Adrenal gland (tissue), 12 donors: Measurements from ENCODE around the gene WBP1. TPM values are rescaled to one million over a fixed set of nuclear protein-coding genes. Genes with fewer than 3 reads are reported as not detected.
A peak's percentile ranks its signal among the peaks of the same experiment; 100 is the strongest.

Source experiments
- DNase-seq, 7 donors: peaks; one replicate each; pipeline ENCODE4 v3.0.0-alpha.2; 2019 to 2020
- H3K27ac ChIP-seq, 5 donors: fragments of 200-600 bp; sonication (generic) in 4 of 5; 1 replicate in 3 of 5; 2 replicates in 2 of 5; pipeline versions ENCODE4 v1.5.1 to v1.8.0; 2016 to 2020; ENCODE audit warnings: mild to moderate bottlenecking in 1 of 5
- H3K27me3 ChIP-seq: fragments of 200-600 bp; 2 replicates; pipeline ENCODE4 v1.8.0; 2021
- H3K36me3 ChIP-seq, 2 donors: fragments of 200-600 bp; replicated peaks in 1 of 2; 1 replicate in 1 of 2; 2 replicates in 1 of 2; pipeline versions ENCODE4 v1.5.1 to v1.8.0; 2018 to 2022
- H3K4me1 ChIP-seq, 2 donors: fragments of 200-600 bp; replicated peaks in 1 of 2; 1 replicate in 1 of 2; 2 replicates in 1 of 2; pipeline versions ENCODE4 v1.5.1 to v1.8.0; 2018 to 2021
- H3K4me3 ChIP-seq, 4 donors: fragments of 200-600 bp; sonication (generic) in 3 of 4; one replicate each; pipeline ENCODE4 v1.5.1; 2016 to 2018
- H3K9me3 ChIP-seq, 3 donors: fragments of 200-600 bp; sonication (generic) in 1 of 3; replicated peaks in 1 of 3; 1 replicate in 2 of 3; 2 replicates in 1 of 3; pipeline versions ENCODE4 v1.5.1 to v1.8.0; 2016 to 2021
- POLR2A ChIP-seq, 2 donors: fragments of 450-650 bp; IDR thresholded peaks; one replicate each; pipeline ENCODE4 v1.6.1; 2017; ENCODE audit warnings: antibody characterized with exemption in 2 of 2, mild to moderate bottlenecking in 2 of 2, moderate library complexity in 1 of 2
- WGBS, 4 donors: extraction: QIAGEN DNeasy Blood & Tissue Kit in 2 of 4; methylation state at CpG; one replicate each; pipeline versions ENCODE4 v1.1.5 to v1.1.7; 2013 to 2017; 5-methylcytosine and 5-hydroxymethylcytosine counted together
- intact Hi-C, 2 donors: fragments of 100-400 bp; cut with DNase I; formaldehyde crosslinking; loops; one replicate each; pipeline versions ENCODE4 v1.14.1 to v1.15.0; 2022 to 2023
- polyA plus RNA-seq, 3 donors: library from polyadenylated mRNA; stranded (reverse); fragments of 200-250 nt in 2 of 3; fragments of 350-450 nt in 1 of 3; fragmentation: Illumina TruSeq in 1 of 3; extraction: RNeasy Lipid Tissue Mini Kit (QIAGEN cat#74804) in 1 of 3; gene quantifications; one replicate each; pipeline ENCODE4 v1.2.3, GENCODE V29; 2013 to 2014
- total RNA-seq, 9 donors: library from RNA; depleted of rRNA in 4 of 9; stranded (reverse); fragments of >200 nt in 4 of 9; fragments of 120-200 nt in 1 of 9; fragmentation: NEBNext Ultra II Directional in 1 of 9; extraction: Animal tissue kit (Norgen Biotek cat#: 25700) in 1 of 9; gene quantifications; one replicate each; pipeline versions ENCODE4 v1.1.0 to v1.2.4, GENCODE V29; 2013 to 2023
- TF ChIP-seq, protein P1 (sequence below), 6 experiments: fragments of 450-650 bp in 4 of 6; fragments of 200-600 bp in 2 of 6; sonication (generic) in 1 of 6; IDR thresholded peaks; 1 replicate in 5 of 6; 2 replicates in 1 of 6; pipeline versions ENCODE4 v1.5.1 to v1.8.0; 2016 to 2021; ENCODE audit warnings: antibody characterized with exemption in 6 of 6, mild to moderate bottlenecking in 2 of 6, moderate library complexity in 1 of 6
- donor health status: healthy with polysubstance abuse.
- donor health status: Bipolar disorder and iron deficiency.
- donor health status: DM: yes; HTN: yes; CAD: no.
- donor health status: DM: no; HTN: no; CAD: no.
- donor health status: DM: no; HTN: no; CAD: no.
- donor health status: DM: yes; HTN: yes; CAD: no.

Gene WBP1
- total and polyA plus RNA-seq, 12 donors, result 56.9 to 267 (median 115) TPM

DNA sequence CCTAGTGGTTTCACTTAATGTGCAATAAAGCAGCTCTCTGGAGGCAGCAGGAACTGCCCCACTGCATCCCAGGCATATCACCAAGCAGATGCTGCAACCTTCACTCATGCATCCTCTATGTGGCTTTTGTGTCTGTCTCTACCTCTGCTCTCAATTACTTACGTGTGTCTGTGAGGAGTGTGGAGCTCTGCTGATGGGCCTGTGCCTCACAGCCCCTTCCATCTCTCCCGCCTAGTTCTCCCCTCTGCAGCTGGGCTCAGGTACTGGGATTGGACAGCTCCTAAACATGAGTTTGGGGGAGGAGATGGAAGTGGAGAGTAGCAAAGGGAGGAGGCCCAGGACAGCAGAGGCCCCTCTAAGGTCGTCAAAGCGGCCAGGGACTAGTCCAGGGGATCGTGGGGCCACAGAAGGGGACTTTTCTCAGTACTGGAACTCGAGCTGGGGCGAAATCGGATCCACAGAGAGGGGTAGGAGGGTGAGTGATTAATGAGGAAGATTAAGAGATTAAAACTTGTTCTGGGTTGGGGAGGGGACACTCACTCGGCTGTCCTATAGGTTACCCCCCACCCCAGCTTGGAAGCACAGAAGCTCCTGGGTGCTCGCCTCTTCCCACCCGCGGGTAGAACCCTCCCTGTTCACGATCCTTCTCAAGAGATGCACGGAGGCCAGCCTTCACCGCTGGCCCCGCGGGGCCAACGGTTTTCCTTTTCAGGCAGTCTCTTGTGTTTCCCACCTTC is 43.3 kb downstream of the WBP1 start:
- 78 to 87% (median 79%) methylated on average over 18 of the region's 18 CpGs for WGBS, 4 donors
- H3K9me3 ChIP-seq, result no peaks in the 10 kb centered on the region
- no peak overlapping the region for H3K27ac ChIP-seq
- H3K4me3 ChIP-seq, result no peak overlapping the region
- no peak for TF ChIP-seq POLR2A (IDR thresholded peaks at IDR 0.05)
- H3K36me3 ChIP-seq, result peaks cover 0 to 12% of the 10 kb centered on the region in 2 donors
- peaks cover 15 to 60% of the 10 kb centered on the region in 2 donors for H3K4me1 ChIP-seq
- no peak for DNase-seq
- intact Hi-C loops, result no loop called here
- H3K27me3 ChIP-seq, result peaks cover 39% of the 10 kb centered on the region

DNA sequence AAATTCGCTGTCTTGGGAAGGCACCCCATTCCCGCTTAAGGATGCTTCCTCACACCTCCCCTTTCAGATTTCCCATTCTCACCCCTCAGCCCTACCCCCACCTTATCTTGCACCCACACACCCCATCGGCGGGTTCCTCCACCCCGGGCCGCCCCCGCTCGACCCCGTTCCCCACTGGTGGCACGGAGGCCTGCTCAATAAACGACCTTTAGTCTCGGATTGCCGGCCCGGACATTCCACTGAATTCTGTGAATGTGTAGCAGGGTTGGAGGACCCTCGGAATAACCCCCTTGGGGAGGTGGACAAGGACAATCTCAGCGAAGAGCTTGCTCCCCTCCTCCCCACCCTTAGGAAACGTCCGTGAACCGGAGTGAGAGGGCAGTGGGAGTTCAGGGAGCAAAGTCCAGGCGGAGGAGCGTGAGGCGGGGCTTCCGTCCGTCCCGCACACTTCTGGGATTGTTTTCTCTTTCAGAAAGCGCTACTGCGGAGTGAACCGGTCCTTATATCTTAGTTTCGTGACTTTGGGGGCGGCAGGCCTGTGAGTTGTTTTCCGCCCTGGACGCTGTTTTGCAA is 44.0 kb downstream of the WBP1 start:
- WGBS, 4 donors, result 24 to 43% (median 31%) methylated on average over 32 of the region's 32 CpGs

DNA sequence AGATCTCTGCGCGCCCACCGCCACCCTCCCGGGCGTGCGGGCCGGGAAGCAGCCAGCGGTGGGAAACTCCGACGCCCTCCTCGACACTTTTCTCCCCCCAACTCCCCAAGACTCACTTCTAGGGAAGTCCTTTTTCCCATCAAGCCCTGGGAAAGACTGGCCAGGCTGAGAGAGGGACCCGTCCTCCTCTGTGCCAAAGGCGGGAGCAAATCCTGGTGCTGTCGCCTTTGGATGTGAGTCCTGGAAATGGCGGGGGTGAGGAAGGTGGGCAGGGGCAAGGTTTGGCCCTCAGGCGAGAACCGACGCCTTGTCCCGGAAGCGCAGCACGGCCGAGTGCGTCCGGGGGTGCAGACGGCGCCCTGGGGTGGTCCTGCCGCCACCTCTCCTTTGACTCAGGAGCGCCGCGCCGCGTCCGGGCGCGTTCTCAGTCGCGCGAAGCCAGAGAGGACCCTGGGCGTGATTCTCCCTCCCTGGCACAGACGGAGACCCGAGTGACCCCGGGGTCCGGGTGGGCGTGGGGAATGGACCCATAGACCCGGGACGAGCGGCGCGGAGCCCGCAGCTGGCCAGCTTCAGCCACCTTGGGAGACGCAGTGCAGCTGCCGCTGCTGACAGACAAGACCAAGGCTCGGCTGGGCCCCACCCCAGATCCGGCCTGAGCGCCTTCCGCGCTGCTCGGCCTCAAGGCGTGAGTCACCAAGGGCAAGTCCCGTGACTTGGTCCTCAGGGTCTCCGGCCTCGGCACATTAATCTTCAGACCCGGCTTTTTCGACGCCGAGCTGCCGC is 44.7 kb downstream of the WBP1 start:
- Histone ChIP-seq H3K36me3 (peaks cover 0 to 12% of the 10 kb centered on the region in 2 donors), H3K27ac (peak overlapping the region in 3 of 5 donors; percentile 34 to 83 (median 50)), H3K9me3 (no peaks in the 10 kb centered on the region), H3K27me3 (peaks cover 33% of the 10 kb centered on the region), H3K4me3 (peak overlapping the region in 2 of 4 donors; percentile 34 to 68), H3K4me1 (peaks cover 18 to 60% of the 10 kb centered on the region in 2 donors)
- TF ChIP-seq, protein P1, sequence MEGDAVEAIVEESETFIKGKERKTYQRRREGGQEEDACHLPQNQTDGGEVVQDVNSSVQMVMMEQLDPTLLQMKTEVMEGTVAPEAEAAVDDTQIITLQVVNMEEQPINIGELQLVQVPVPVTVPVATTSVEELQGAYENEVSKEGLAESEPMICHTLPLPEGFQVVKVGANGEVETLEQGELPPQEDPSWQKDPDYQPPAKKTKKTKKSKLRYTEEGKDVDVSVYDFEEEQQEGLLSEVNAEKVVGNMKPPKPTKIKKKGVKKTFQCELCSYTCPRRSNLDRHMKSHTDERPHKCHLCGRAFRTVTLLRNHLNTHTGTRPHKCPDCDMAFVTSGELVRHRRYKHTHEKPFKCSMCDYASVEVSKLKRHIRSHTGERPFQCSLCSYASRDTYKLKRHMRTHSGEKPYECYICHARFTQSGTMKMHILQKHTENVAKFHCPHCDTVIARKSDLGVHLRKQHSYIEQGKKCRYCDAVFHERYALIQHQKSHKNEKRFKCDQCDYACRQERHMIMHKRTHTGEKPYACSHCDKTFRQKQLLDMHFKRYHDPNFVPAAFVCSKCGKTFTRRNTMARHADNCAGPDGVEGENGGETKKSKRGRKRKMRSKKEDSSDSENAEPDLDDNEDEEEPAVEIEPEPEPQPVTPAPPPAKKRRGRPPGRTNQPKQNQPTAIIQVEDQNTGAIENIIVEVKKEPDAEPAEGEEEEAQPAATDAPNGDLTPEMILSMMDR (IDR thresholded peaks at IDR 0.05), result no peak
- TF ChIP-seq POLR2A (IDR thresholded peaks at IDR 0.05), result no peak
- intact Hi-C loops, result no loop called here
- peak; percentile 70 to 86 (median 80) for DNase-seq
- WGBS, 4 donors, result 2 to 13% (median 7%) methylated on average over 25 to 67 of the region's 67 CpGs

More for the DNA sequence above, 44.0 kb downstream of the WBP1 start:
- intact Hi-C loops, result no loop called here
- H3K27ac ChIP-seq, result peak overlapping the region in 2 of 5 donors; percentile 50 to 83
- H3K9me3 ChIP-seq, result no peaks in the 10 kb centered on the region
- H3K36me3 ChIP-seq, result peaks cover 0 to 12% of the 10 kb centered on the region in 2 donors
- DNase-seq, result no peak
- peaks cover 19 to 65% of the 10 kb centered on the region in 2 donors for H3K4me1 ChIP-seq
- H3K27me3 ChIP-seq, result peaks cover 39% of the 10 kb centered on the region
- peak overlapping the region in 2 of 4 donors; percentile 34 to 68 for H3K4me3 ChIP-seq
- no peak for TF ChIP-seq POLR2A (IDR thresholded peaks at IDR 0.05)
- TF ChIP-seq, protein P1 (IDR thresholded peaks at IDR 0.05), result no peak

DNA sequence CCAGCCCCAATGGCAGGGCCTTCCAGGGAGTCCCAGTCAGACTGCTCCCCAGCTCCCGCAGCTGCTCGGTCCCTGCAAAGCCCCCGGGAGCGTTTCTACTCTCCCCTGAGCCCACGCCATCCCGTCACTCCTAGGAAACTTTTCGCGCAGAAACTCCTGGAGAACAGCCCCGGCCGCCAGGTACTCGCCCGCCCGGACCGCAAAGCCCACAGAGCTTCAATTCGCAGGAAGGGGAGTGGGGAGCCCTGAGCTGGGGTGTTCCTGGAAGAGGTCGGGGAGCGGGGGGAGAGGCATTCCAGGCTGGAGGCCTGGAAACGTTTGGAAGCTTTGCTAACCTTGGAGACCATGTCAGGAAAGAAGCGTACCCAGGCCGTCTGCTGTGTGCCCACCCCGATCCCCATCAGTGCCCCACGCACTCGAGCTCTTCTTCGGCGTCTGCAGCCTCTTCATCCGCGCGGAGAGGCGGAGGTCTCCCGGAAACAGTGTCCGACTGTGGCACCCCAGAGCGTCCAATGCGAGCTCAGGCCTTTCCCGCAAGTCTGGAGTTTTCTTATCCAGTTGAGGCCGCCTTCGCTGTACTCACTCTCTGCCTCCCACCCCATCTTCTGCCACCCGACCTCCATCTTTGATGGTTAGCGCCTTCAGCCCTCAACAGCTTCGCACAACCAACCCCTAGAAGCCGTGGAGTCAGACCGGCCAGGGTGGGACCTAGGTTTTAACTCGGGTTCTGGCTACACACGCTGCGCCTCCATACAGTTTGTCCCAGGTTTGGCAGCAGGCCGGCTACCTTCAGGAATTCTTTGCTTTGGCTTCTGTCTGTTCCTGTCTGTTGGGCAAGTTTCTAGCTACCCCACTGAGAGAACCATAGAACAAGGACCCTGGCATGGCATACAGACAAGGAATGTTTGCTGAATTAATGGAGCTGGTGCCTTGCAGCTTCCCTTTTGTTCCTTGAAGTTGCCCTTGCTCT is 45.6 kb downstream of the WBP1 start:
- Histone ChIP-seq H3K27me3 (peaks cover 25% of the 10 kb centered on the region), H3K36me3 (peaks cover 0 to 12% of the 10 kb centered on the region in 2 donors), H3K4me3 (peak overlapping the region in 2 of 4 donors; percentile 5 to 68), H3K4me1 (peaks cover 19 to 58% of the 10 kb centered on the region in 2 donors), H3K27ac (peak overlapping the region in 2 of 5 donors; percentile 50 to 83), H3K9me3 (no peaks in the 10 kb centered on the region)
- 61 to 75% (median 65%) methylated on average over 32 to 45 of the region's 45 CpGs for WGBS, 4 donors
- intact Hi-C loops, result no loop called here
- TF ChIP-seq, protein P1 (IDR thresholded peaks at IDR 0.05), result no peak
- TF ChIP-seq POLR2A (IDR thresholded peaks at IDR 0.05), result no peak
- DNase-seq, result no peak
